HCT116 (cell line): ENCODE data around the gene HK1. TPM values are rescaled to one million over a fixed set of nuclear protein-coding genes. Genes with fewer than 3 reads are reported as not detected.

Experiments
- ATAC-seq: fragments of 200-7000 bp; cut with Tn5 transposase; 2 replicates; pipeline ENCODE4 v1.9.1; 2020; ENCODE audit warnings: mild to moderate bottlenecking, moderate library complexity
- BruUV-seq: library from RNA; stranded (reverse); fragments of 400-500 nt; replicated peaks from 2 replicates; lab custom pipeline; 2021; lab: Mats Ljungman, UMichigan
- CTCF ChIA-PET: fragments of 300-600 bp; sonication (Branson Sonifier 250); formaldehyde crosslinking; loops from one replicate; lab custom pipeline; 2021; ENCODE audit warnings: antibody characterized with exemption; lab: Charles Lee
- POLR2A ChIA-PET: fragments of 300-600, 350-600 bp; sonication (Branson Sonifier 250); formaldehyde crosslinking; loops from one replicate; lab custom pipeline; 2021; ENCODE audit warnings: antibody characterized with exemption; lab: Charles Lee
- RAD21 ChIA-PET, 2 experiments: fragments of 300-600 bp; sonication (Branson Sonifier 250); formaldehyde crosslinking; loops; one replicate each; lab custom pipeline; 2023; ENCODE audit warnings: low total read pairs in 2 of 2; ENCODE audit not compliant: uncharacterized antibody in 2 of 2, unreplicated experiment in 2 of 2, low non-redundant PET in 1 of 2; lab: Charles Lee
- DNase-seq: peaks from one replicate; pipeline ENCODE4 v3.0.0-alpha.2; 2010; ENCODE audit warnings: low read depth, low spot score
- H2AFZ ChIP-seq: fragments of 200-600 bp; shearing (Covaris generic), sonication (generic); 2 replicates; pipeline ENCODE4 v1.6.1; 2017; ENCODE audit warnings: low read depth, mixed run types, mixed read lengths, antibody characterized with exemption, low read length; ENCODE audit not compliant: poor library complexity, severe bottlenecking
- H3K27ac ChIP-seq: 2 replicates; pipeline ENCODE4 v1.5.1; 2012; ENCODE audit warnings: low read depth, low read length
- H3K27me3 ChIP-seq: fragments of 200-600 bp; sonication (generic); 2 replicates; pipeline ENCODE4 v1.6.1; 2016; ENCODE audit warnings: mixed run types, low read length, mixed read lengths; ENCODE audit not compliant: insufficient read depth
- H3K36me3 ChIP-seq, 2 experiments: fragments of 200-500 bp in 1 of 2; fragments of 200-600 bp in 1 of 2; sonication (Bioruptor generic) in 1 of 2; sonication (generic) in 1 of 2; 2 replicates each; pipeline versions ENCODE4 v1.5.1 to v1.6.1; 2014 to 2016; ENCODE audit warnings: low read length in 2 of 2, inconsistent platforms in 1 of 2, mixed read lengths in 1 of 2, mixed run types in 1 of 2; ENCODE audit not compliant: insufficient read depth in 2 of 2, control insufficient read depth in 1 of 2
- H3K4me1 ChIP-seq, 2 experiments: fragments of 200-600 bp in 1 of 2; sonication (generic) in 1 of 2; 2 replicates each; pipeline versions ENCODE4 v1.5.1 to v1.6.1; 2012 to 2017; ENCODE audit warnings: low read length in 2 of 2, inconsistent platforms in 1 of 2, mild to moderate bottlenecking in 1 of 2, mixed read lengths in 1 of 2, mixed run types in 1 of 2, moderate library complexity in 1 of 2; ENCODE audit not compliant: insufficient read depth in 2 of 2, control insufficient read depth in 1 of 2
- H3K4me2 ChIP-seq: fragments of 200-600 bp; sonication (generic); 2 replicates; pipeline ENCODE4 v1.6.1; 2017; ENCODE audit warnings: mixed run types, low read length, mixed read lengths
- H3K4me3 ChIP-seq, 2 experiments: fragments of 200-600 bp in 1 of 2; sonication (generic) in 1 of 2; replicated peaks in 1 of 2; 2 replicates each; pipeline ENCODE4 v1.5.1; 2011 to 2016; ENCODE audit warnings: low read length in 2 of 2, control low read depth in 1 of 2, low read depth in 1 of 2, mild to moderate bottlenecking in 1 of 2, mixed read lengths in 1 of 2, mixed run types in 1 of 2
- H3K79me2 ChIP-seq: fragments of 200-600 bp; sonication (generic); 2 replicates; pipeline ENCODE4 v1.6.1; 2017; ENCODE audit warnings: mild to moderate bottlenecking, mixed run types, low read length, moderate library complexity, mixed read lengths; ENCODE audit not compliant: insufficient read depth
- H3K9ac ChIP-seq: fragments of 200-600 bp; sonication (generic); 2 replicates; pipeline ENCODE4 v1.6.1; 2016; ENCODE audit warnings: low read length, mixed read lengths
- H3K9me2 ChIP-seq: fragments of 200-600 bp; sonication (generic), shearing (Covaris generic); 2 replicates; pipeline ENCODE4 v1.6.1; 2017; ENCODE audit warnings: mixed run types, mild to moderate bottlenecking, moderate library complexity; ENCODE audit not compliant: insufficient read depth
- H3K9me3 ChIP-seq, 2 experiments: fragments of 200-500 bp in 1 of 2; fragments of 200-600 bp in 1 of 2; sonication (Bioruptor generic) in 1 of 2; sonication (generic) in 1 of 2; 2 replicates each; pipeline ENCODE4 v1.6.1; 2014 to 2017; ENCODE audit warnings: low read length in 2 of 2, mixed read lengths in 2 of 2, inconsistent platforms in 1 of 2, low read depth in 1 of 2, mild to moderate bottlenecking in 1 of 2, mixed run types in 1 of 2, moderate library complexity in 1 of 2; ENCODE audit not compliant: control insufficient read depth in 1 of 2, insufficient read depth in 1 of 2
- H4K20me1 ChIP-seq: fragments of 200-600 bp; sonication (generic), shearing (Covaris generic); 2 replicates; pipeline ENCODE4 v1.6.1; 2017; ENCODE audit warnings: mixed run types, mild to moderate bottlenecking, moderate library complexity; ENCODE audit not compliant: insufficient read depth
- ATF3 ChIP-seq: IDR thresholded peaks from 2 replicates; pipeline ENCODE4 v1.6.1; 2012
- CBX3 ChIP-seq: IDR thresholded peaks from 2 replicates; pipeline ENCODE4 v1.6.1; 2012; ENCODE audit warnings: low read depth
- CEBPB ChIP-seq: IDR thresholded peaks from 2 replicates; pipeline ENCODE4 v1.6.1; 2012; ENCODE audit warnings: low read depth
- CTCF ChIP-seq, 3 experiments: fragments of 200-600 bp in 1 of 3; sonication (generic) in 1 of 3; IDR thresholded peaks in 2 of 3; conservative IDR thresholded peaks in 1 of 3; 2 replicates each; pipeline ENCODE4 v1.5.1; 2012 to 2017; ENCODE audit warnings: low read depth in 2 of 3, low read length in 2 of 3, antibody characterized with exemption in 1 of 3, borderline replicate concordance in 1 of 3, control low read depth in 1 of 3, mild to moderate bottlenecking in 1 of 3, mixed read lengths in 1 of 3, mixed run types in 1 of 3, moderate library complexity in 1 of 3; ENCODE audit not compliant: insufficient read depth in 1 of 3
- EGR1 ChIP-seq: IDR thresholded peaks from 2 replicates; pipeline ENCODE4 v1.6.1; 2012; ENCODE audit warnings: low read depth
- ELF1 ChIP-seq: IDR thresholded peaks from 2 replicates; pipeline ENCODE4 v1.6.1; 2012; ENCODE audit warnings: low read depth, borderline replicate concordance
- EZH2 ChIP-seq: fragments of 200-600 bp; sonication (generic); IDR thresholded peaks from 2 replicates; pipeline ENCODE4 v1.6.1; 2017; ENCODE audit warnings: antibody characterized with exemption, mixed run types
- EZH2phosphoT487 ChIP-seq: fragments of 200-600 bp; IDR thresholded peaks from 2 replicates; pipeline ENCODE4 v1.6.1; 2018; ENCODE audit warnings: antibody characterized with exemption, borderline replicate concordance
- FOSL1 ChIP-seq: IDR thresholded peaks from 2 replicates; pipeline ENCODE4 v1.6.1; 2012; ENCODE audit warnings: low read depth
- MAX ChIP-seq: IDR thresholded peaks from 2 replicates; pipeline ENCODE4 v1.6.1; 2012
- POLR2AphosphoS5 ChIP-seq: IDR thresholded peaks from 2 replicates; pipeline ENCODE4 v1.6.1; 2011; ENCODE audit warnings: mild to moderate bottlenecking, low read depth, low read length, moderate library complexity
- RAD21 ChIP-seq: IDR thresholded peaks from 2 replicates; pipeline ENCODE4 v1.6.1; 2012; ENCODE audit warnings: low read depth, mild to moderate bottlenecking
- SIN3A ChIP-seq: IDR thresholded peaks from 2 replicates; pipeline ENCODE4 v1.6.1; 2012; ENCODE audit warnings: low read depth
- SRF ChIP-seq: IDR thresholded peaks from 2 replicates; pipeline ENCODE4 v1.6.1; 2012; ENCODE audit warnings: low read depth
- TCF7L2 ChIP-seq: IDR thresholded peaks from 2 replicates; pipeline ENCODE4 v1.7.0; 2011; ENCODE audit warnings: borderline replicate concordance, inconsistent platforms; ENCODE audit not compliant: insufficient read depth, insufficient read length; ENCODE audit errors: extremely low read depth
- ZBTB33 ChIP-seq: IDR thresholded peaks from 2 replicates; pipeline ENCODE4 v1.6.1; 2011; ENCODE audit warnings: mild to moderate bottlenecking, low read length, moderate library complexity; ENCODE audit not compliant: insufficient replicate concordance; ENCODE audit errors: extremely low read depth
- ZFX ChIP-seq: fragments of 450-650 bp; IDR thresholded peaks from 2 replicates; pipeline ENCODE4 v1.6.1; 2017
- ZNF274 ChIP-seq: fragments of 200-500 bp; sonication (Bioruptor generic); IDR thresholded peaks from 2 replicates; pipeline ENCODE4 v1.6.1; 2014; ENCODE audit warnings: mild to moderate bottlenecking, low read depth, low read length, inconsistent platforms
- intact Hi-C: fragments of 100-400 bp; cut with micrococcal nuclease; formaldehyde crosslinking; loops from 2 replicates; pipeline ENCODE4 v1.10.0; 2022
- total RNA-seq: library from RNA; stranded (reverse); gene quantifications from one replicate; pipeline ENCODE4 v1.2.1, GENCODE V29; 2021; ENCODE audit not compliant: unreplicated experiment

Gene HK1
- total RNA-seq, 1 experiment from 2014 or later: 50.3 TPM

GRCh38 chr10:69345402-69345801 lies 67.1 kb downstream of the HK1 start:
- Histone ChIP-seq H3K36me3 (no peaks in the 10 kb centered on the region; a peak in 1 of 4 replicates), H3K4me3 (no peak overlapping the region), H2AFZ (no peak overlapping the region), H4K20me1 (no peaks in the 10 kb centered on the region), H3K9me2 (no peaks in the 10 kb centered on the region), H3K27ac (no peak overlapping the region), H3K79me2 (peaks cover 4% of the 10 kb centered on the region; the same call in 1 of the 2 replicates), H3K4me2 (no peak overlapping the region), H3K9me3 (no peaks in the 10 kb centered on the region), H3K4me1 (no peaks in the 10 kb centered on the region), H3K9ac (no peak overlapping the region), H3K27me3 (no peaks in the 10 kb centered on the region)
- CTCF ChIA-PET: no interaction called here
- BruUV-seq: no TSS peak
- intact Hi-C loops: no loop called here
- no peak for DNase-seq
- RAD21 ChIA-PET: interaction anchor here in 1 of 2 experiments (0.6 kb wide), 1 partner anchor 12 kb away, joined by 3 read pairs; no protein-coding TSS in a partner anchor
- no peak for TF ChIP-seq ZNF274
- no peak for TF ChIP-seq EGR1
- no peak for TF ChIP-seq CBX3
- no peak for TF ChIP-seq ZFX
- no peak for TF ChIP-seq ATF3
- TF ChIP-seq POLR2AphosphoS5: no peak
- TF ChIP-seq EZH2: no peak
- TF ChIP-seq RAD21: no peak
- TF ChIP-seq FOSL1: no peak
- TF ChIP-seq SRF: no peak
- no peak for ATAC-seq
- POLR2A ChIA-PET: interaction anchor here (0.5 kb wide), 1 partner anchor 71 kb away, joined by 3 read pairs; no protein-coding TSS in a partner anchor

- Histone ChIP-seq H2AFZ (no peak overlapping the region), H3K4me1 (no peaks in the 10 kb centered on the region), H3K9me2 (no peaks in the 10 kb centered on the region), H3K79me2 (no peaks in the 10 kb centered on the region), H3K9me3 (no peaks in the 10 kb centered on the region), H3K4me2 (no peak overlapping the region), H3K9ac (no peak overlapping the region), H3K36me3 (no peaks in the 10 kb centered on the region; a peak in 1 of 4 replicates), H3K4me3 (no peak overlapping the region), H4K20me1 (no peaks in the 10 kb centered on the region), H3K27me3 (no peaks in the 10 kb centered on the region), H3K27ac (no peak overlapping the region)
- DNase-seq: no peak
- CTCF ChIA-PET: no interaction called here
- no TSS peak for BruUV-seq
- ATAC-seq: no peak
- RAD21 ChIA-PET: no interaction called here
- POLR2A ChIA-PET: no interaction called here
- intact Hi-C loops: no loop called here
- no peak for TF ChIP-seq ELF1
- TF ChIP-seq ZBTB33: no peak
- no peak for TF ChIP-seq EZH2phosphoT487
- TF ChIP-seq SIN3A: no peak
- no peak for TF ChIP-seq CEBPB
- TF ChIP-seq TCF7L2: no peak
- no peak for TF ChIP-seq MAX
- no peak for TF ChIP-seq CTCF (IDR thresholded peaks at IDR 0.05 in 2 of 3, conservative IDR thresholded peaks at IDR 0.05 in 1 of 3; ENCODE audit: borderline replicate concordance in 1 of 3, insufficient read depth in 1 of 3, low read depth in 2 of 3, low read length in 2 of 3)
- TF ChIP-seq ZFX: no peak
- no peak for TF ChIP-seq POLR2AphosphoS5
- no peak for TF ChIP-seq CBX3
These were observed 67.7 kb downstream of the HK1 start for GRCh38 chr10:69345890-69346474.
